ENCODE measurements around the gene PPFIBP2.

DNA sequence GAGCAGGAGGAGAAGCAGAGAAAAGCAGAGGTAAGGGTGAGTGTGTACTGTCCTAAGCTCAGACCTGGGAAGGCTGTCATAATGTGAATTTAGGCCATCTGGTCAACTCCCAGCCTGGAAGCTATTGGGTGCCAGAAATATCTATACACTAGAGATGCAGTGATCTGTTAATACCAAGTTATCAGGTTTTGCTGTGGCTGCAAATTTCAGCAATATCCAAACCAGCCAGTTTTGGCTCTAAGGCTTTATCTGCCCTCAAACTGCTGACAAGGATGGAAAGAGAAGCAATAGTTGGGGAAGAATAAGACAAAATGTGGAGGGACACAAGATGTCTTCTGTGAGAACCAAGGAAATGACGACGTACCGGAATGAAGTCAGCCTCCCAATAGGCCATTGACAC lies 96.6 kb downstream of the PPFIBP2 start:
- no peak for TF ChIP-seq JUNB (IDR thresholded peaks at IDR 0.05)
- no peak for TF ChIP-seq RNF2 (IDR thresholded peaks at IDR 0.05; ENCODE audit: borderline replicate concordance, low read depth)
- TF ChIP-seq, protein P1, sequence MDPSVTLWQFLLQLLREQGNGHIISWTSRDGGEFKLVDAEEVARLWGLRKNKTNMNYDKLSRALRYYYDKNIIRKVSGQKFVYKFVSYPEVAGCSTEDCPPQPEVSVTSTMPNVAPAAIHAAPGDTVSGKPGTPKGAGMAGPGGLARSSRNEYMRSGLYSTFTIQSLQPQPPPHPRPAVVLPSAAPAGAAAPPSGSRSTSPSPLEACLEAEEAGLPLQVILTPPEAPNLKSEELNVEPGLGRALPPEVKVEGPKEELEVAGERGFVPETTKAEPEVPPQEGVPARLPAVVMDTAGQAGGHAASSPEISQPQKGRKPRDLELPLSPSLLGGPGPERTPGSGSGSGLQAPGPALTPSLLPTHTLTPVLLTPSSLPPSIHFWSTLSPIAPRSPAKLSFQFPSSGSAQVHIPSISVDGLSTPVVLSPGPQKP (IDR thresholded peaks at IDR 0.05; ENCODE audit: low read depth, low read length), result no peak
- TF ChIP-seq SMC3 (IDR thresholded peaks at IDR 0.05), result no peak
- TF ChIP-seq POLR2A (IDR thresholded peaks at IDR 0.05; ENCODE audit: low read length), result no peak
- TF ChIP-seq, protein P2, sequence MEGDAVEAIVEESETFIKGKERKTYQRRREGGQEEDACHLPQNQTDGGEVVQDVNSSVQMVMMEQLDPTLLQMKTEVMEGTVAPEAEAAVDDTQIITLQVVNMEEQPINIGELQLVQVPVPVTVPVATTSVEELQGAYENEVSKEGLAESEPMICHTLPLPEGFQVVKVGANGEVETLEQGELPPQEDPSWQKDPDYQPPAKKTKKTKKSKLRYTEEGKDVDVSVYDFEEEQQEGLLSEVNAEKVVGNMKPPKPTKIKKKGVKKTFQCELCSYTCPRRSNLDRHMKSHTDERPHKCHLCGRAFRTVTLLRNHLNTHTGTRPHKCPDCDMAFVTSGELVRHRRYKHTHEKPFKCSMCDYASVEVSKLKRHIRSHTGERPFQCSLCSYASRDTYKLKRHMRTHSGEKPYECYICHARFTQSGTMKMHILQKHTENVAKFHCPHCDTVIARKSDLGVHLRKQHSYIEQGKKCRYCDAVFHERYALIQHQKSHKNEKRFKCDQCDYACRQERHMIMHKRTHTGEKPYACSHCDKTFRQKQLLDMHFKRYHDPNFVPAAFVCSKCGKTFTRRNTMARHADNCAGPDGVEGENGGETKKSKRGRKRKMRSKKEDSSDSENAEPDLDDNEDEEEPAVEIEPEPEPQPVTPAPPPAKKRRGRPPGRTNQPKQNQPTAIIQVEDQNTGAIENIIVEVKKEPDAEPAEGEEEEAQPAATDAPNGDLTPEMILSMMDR (IDR thresholded peaks at IDR 0.05), result no peak
- no peak for TF ChIP-seq NPAS2 (CRISPR knock-in tag; IDR thresholded peaks at IDR 0.05; ENCODE audit: borderline replicate concordance)
- TF ChIP-seq MYC (IDR thresholded peaks at IDR 0.05; ENCODE audit: borderline replicate concordance, low read length), result no peak
- TF ChIP-seq, protein P3, sequence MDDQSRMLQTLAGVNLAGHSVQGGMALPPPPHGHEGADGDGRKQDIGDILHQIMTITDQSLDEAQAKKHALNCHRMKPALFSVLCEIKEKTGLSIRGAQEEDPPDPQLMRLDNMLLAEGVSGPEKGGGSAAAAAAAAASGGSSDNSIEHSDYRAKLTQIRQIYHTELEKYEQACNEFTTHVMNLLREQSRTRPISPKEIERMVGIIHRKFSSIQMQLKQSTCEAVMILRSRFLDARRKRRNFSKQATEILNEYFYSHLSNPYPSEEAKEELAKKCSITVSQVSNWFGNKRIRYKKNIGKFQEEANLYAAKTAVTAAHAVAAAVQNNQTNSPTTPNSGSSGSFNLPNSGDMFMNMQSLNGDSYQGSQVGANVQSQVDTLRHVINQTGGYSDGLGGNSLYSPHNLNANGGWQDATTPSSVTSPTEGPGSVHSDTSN (IDR thresholded peaks at IDR 0.05), result no peak

All from A549 (cell line).